ENCODE measurements around the gene PIK3AP1.

The PIK3AP1 gene

DNA sequence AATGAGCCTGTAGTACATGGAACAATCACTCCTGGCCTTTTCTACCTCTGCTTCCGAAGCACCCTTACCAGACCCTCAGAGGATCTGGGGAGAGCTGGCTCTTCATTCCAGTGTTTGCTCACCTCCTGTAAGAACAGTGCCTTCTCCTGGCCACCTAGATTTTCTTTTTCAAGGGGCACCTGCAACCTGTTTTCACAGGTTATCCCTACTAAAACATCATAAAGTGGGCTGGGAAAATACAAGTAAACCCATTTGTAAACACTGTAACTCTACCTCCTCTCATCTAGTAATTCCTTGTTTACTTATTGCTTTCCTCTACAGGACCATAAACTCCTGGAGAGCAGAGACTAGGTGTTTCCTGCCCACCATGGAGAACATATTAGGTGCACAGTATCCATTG is 1.1 kb downstream of the PIK3AP1 start:
- Histone ChIP-seq H3K4me3 (ENCODE audit: low read length, poor library complexity, severe bottlenecking) (peak overlapping the region; percentile 84), H3K27me3 (ENCODE audit: insufficient read depth, low read length, poor library complexity, severe bottlenecking) (no peaks in the 10 kb centered on the region), H3K36me3 (ENCODE audit: insufficient read depth, low read length) (no peaks in the 10 kb centered on the region), H2AFZ (ENCODE audit: low read length) (no peak overlapping the region; the same call in 1 of the 2 replicates), H3K9me2 (replicated peaks; ENCODE audit: low read depth, low read length) (no peaks in the 10 kb centered on the region), H3K79me2 (ENCODE audit: insufficient read depth, low read length) (peaks cover 53% of the 10 kb centered on the region), H3K9ac (ENCODE audit: low read depth, low read length, poor library complexity, severe bottlenecking) (peak overlapping the region; percentile 88), H3F3A (ENCODE audit: low read depth) (no peaks in the 10 kb centered on the region), H3K4me1 (ENCODE audit: insufficient read depth, low read length, poor library complexity, severe bottlenecking) (peaks cover 49% of the 10 kb centered on the region), H3K9me3 (ENCODE audit: insufficient read depth, low read depth, low read length) (no peaks in the 10 kb centered on the region), H3K4me2 (ENCODE audit: low read depth, low read length, poor library complexity, severe bottlenecking) (peak overlapping the region; percentile 86), H4K20me1 (ENCODE audit: insufficient read depth, low read length, poor library complexity, severe bottlenecking) (peaks cover 17% of the 10 kb centered on the region)
- no peak for TF ChIP-seq EZH2phosphoT487 (IDR thresholded peaks at IDR 0.05; ENCODE audit: borderline replicate concordance)
- TF ChIP-seq, protein P1, sequence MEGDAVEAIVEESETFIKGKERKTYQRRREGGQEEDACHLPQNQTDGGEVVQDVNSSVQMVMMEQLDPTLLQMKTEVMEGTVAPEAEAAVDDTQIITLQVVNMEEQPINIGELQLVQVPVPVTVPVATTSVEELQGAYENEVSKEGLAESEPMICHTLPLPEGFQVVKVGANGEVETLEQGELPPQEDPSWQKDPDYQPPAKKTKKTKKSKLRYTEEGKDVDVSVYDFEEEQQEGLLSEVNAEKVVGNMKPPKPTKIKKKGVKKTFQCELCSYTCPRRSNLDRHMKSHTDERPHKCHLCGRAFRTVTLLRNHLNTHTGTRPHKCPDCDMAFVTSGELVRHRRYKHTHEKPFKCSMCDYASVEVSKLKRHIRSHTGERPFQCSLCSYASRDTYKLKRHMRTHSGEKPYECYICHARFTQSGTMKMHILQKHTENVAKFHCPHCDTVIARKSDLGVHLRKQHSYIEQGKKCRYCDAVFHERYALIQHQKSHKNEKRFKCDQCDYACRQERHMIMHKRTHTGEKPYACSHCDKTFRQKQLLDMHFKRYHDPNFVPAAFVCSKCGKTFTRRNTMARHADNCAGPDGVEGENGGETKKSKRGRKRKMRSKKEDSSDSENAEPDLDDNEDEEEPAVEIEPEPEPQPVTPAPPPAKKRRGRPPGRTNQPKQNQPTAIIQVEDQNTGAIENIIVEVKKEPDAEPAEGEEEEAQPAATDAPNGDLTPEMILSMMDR (conservative IDR thresholded peaks at IDR 0.05; ENCODE audit: low read length): no peak

DNA sequence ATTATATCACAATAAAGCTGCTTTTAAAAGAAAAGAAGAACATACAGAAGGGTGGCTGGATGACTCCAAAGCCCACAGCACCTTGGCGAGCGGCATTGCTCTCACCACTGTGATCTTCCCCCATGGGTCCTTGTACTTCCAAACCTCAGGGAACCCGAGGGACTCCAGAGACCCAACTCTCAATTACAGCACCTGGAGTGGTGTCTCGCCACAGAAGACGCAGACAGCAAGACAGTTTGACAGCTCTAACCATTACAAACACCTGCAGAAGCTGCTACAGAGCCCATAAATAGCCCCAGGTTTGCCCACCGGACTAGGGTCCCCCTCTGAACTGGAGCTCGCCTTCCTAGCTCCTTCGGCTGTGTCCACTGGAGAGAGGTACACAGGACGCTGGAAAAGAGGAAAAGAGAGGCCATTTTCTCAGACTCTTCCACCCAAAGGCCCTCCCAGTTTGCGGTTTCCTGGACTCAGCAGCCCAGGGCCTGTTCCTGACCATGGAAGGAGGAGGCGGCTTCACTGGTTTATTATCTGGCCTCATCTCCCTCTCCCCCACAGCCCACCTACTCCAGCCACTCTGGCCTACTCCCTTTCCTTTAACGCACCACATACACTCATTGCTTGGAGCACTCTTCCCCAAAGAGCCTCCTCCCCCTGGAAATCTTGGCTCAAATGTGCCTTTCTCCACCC is 1.9 kb downstream of the PIK3AP1 start:
- H3K36me3 ChIP-seq (ENCODE audit: insufficient read depth, low read length): no peaks in the 10 kb centered on the region
- no peaks in the 10 kb centered on the region for H3K9me3 ChIP-seq (ENCODE audit: insufficient read depth, low read depth, low read length)
- H3K4me1 ChIP-seq (ENCODE audit: insufficient read depth, low read length, poor library complexity, severe bottlenecking): peaks cover 52% of the 10 kb centered on the region
- peaks cover 59% of the 10 kb centered on the region for H3K79me2 ChIP-seq (ENCODE audit: insufficient read depth, low read length)
- TF ChIP-seq, protein P1 (conservative IDR thresholded peaks at IDR 0.05; ENCODE audit: low read length): no peak
- TF ChIP-seq EZH2phosphoT487 (IDR thresholded peaks at IDR 0.05; ENCODE audit: borderline replicate concordance): no peak
- peak overlapping the region; percentile 84 for H3K4me3 ChIP-seq (ENCODE audit: low read length, poor library complexity, severe bottlenecking)
- H3F3A ChIP-seq (ENCODE audit: low read depth): no peaks in the 10 kb centered on the region
- H2AFZ ChIP-seq (ENCODE audit: low read length): no peak overlapping the region
- H3K27me3 ChIP-seq (ENCODE audit: insufficient read depth, low read length, poor library complexity, severe bottlenecking): no peaks in the 10 kb centered on the region
- H3K9ac ChIP-seq (ENCODE audit: low read depth, low read length, poor library complexity, severe bottlenecking): peak overlapping the region; percentile 88
- H4K20me1 ChIP-seq (ENCODE audit: insufficient read depth, low read length, poor library complexity, severe bottlenecking): peaks cover 23% of the 10 kb centered on the region
- H3K9me2 ChIP-seq (replicated peaks; ENCODE audit: low read depth, low read length): no peaks in the 10 kb centered on the region
- H3K4me2 ChIP-seq (ENCODE audit: low read depth, low read length, poor library complexity, severe bottlenecking): peak overlapping the region; percentile 86

DNA sequence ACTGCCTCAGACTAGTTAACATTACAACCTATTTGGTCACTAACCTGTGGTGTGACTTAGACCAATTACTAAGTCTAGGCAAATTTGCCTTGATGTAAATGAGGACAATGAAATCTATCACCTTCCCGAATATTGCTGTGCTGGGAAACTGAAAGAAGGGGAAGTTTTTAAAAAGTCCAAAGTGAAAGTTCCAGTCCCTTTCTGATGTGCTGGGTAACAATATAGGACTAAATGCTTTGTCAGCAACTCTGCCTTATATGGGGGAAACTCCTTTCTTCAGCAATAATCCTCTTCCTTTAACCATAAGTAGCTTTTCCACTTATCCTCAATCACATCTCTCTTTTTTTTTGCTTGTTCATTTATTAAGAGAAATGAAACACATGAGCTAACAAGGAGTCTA is 3.9 kb downstream of the PIK3AP1 start:
- no peaks in the 10 kb centered on the region for H3K9me2 ChIP-seq (replicated peaks; ENCODE audit: low read depth, low read length)
- H3K9me3 ChIP-seq (ENCODE audit: insufficient read depth, low read depth, low read length): no peaks in the 10 kb centered on the region
- peak overlapping the region; percentile 35 for H3K4me3 ChIP-seq (ENCODE audit: low read length, poor library complexity, severe bottlenecking)
- H3K4me2 ChIP-seq (ENCODE audit: low read depth, low read length, poor library complexity, severe bottlenecking): peak overlapping the region; percentile 86
- H3K79me2 ChIP-seq (ENCODE audit: insufficient read depth, low read length): peaks cover 72% of the 10 kb centered on the region
- peaks cover 51% of the 10 kb centered on the region for H3K4me1 ChIP-seq (ENCODE audit: insufficient read depth, low read length, poor library complexity, severe bottlenecking)
- no peaks in the 10 kb centered on the region for H3K27me3 ChIP-seq (ENCODE audit: insufficient read depth, low read length, poor library complexity, severe bottlenecking)
- no peak for TF ChIP-seq EZH2phosphoT487 (IDR thresholded peaks at IDR 0.05; ENCODE audit: borderline replicate concordance)
- TF ChIP-seq, protein P1 (conservative IDR thresholded peaks at IDR 0.05; ENCODE audit: low read length): no peak
- peaks cover 23% of the 10 kb centered on the region for H4K20me1 ChIP-seq (ENCODE audit: insufficient read depth, low read length, poor library complexity, severe bottlenecking)
- no peaks in the 10 kb centered on the region for H3K36me3 ChIP-seq (ENCODE audit: insufficient read depth, low read length)
- H3F3A ChIP-seq (ENCODE audit: low read depth): no peaks in the 10 kb centered on the region
- no peak overlapping the region for H3K9ac ChIP-seq (ENCODE audit: low read depth, low read length, poor library complexity, severe bottlenecking)
- no peak overlapping the region for H2AFZ ChIP-seq (ENCODE audit: low read length)

All from Loucy (cell line).